ENCODE measurements around the gene MYH4.

The MYH4 gene

GRCh38 chr17:10471858-10472257, 2.5 kb upstream of the MYH4 start:
- no peak overlapping the region for H3K27ac ChIP-seq (replicated peaks)
- H3K27me3 ChIP-seq (ENCODE audit: insufficient read depth, poor library complexity, severe bottlenecking) = no peaks in the 10 kb centered on the region
- H3K4me3 ChIP-seq (replicated peaks; ENCODE audit: insufficient read depth, low read length) = no peak overlapping the region
- no peak for TF ChIP-seq POLR2AphosphoS5 (IDR thresholded peaks at IDR 0.05; ENCODE audit: low read depth)
- TF ChIP-seq GABPA (IDR thresholded peaks at IDR 0.05; ENCODE audit: low read depth) = no peak
- no peak for TF ChIP-seq SPI1 (IDR thresholded peaks at IDR 0.05; ENCODE audit: borderline replicate concordance, low read depth)
- no peak for DNase-seq (ENCODE audit: low read depth in 1 of 2, low spot score in 1 of 2)

GRCh38 chr17:10463402-10463801, 6.0 kb downstream of the MYH4 start:
- Histone ChIP-seq H3K4me3 (replicated peaks; ENCODE audit: insufficient read depth, low read length) (no peak overlapping the region), H3K27me3 (ENCODE audit: insufficient read depth, poor library complexity, severe bottlenecking) (no peaks in the 10 kb centered on the region), H3K27ac (replicated peaks) (no peak overlapping the region)
- DNase-seq (ENCODE audit: low read depth in 1 of 2, low spot score in 1 of 2) = no peak
- no peak for TF ChIP-seq SPI1 (IDR thresholded peaks at IDR 0.05; ENCODE audit: borderline replicate concordance, low read depth)
- no peak for TF ChIP-seq GABPA (IDR thresholded peaks at IDR 0.05; ENCODE audit: low read depth)
- TF ChIP-seq REST (IDR thresholded peaks at IDR 0.05; ENCODE audit: insufficient replicate concordance, low read depth) = no peak
- TF ChIP-seq CTCF (IDR thresholded peaks at IDR 0.05; ENCODE audit: insufficient read depth, low read length) = no peak
- TF ChIP-seq POLR2AphosphoS5 (IDR thresholded peaks at IDR 0.05; ENCODE audit: low read depth) = no peak

- H3K27me3 ChIP-seq (ENCODE audit: insufficient read depth, poor library complexity, severe bottlenecking) = no peaks in the 10 kb centered on the region
- TF ChIP-seq CTCF (IDR thresholded peaks at IDR 0.05; ENCODE audit: insufficient read depth, low read length) = no peak
- no peak for TF ChIP-seq SPI1 (IDR thresholded peaks at IDR 0.05; ENCODE audit: borderline replicate concordance, low read depth)
- TF ChIP-seq GABPA (IDR thresholded peaks at IDR 0.05; ENCODE audit: low read depth) = no peak
- no peak for TF ChIP-seq POLR2AphosphoS5 (IDR thresholded peaks at IDR 0.05; ENCODE audit: low read depth)
- no peak for TF ChIP-seq REST (IDR thresholded peaks at IDR 0.05; ENCODE audit: insufficient replicate concordance, low read depth)
- no peak overlapping the region for H3K27ac ChIP-seq (replicated peaks)
- H3K4me3 ChIP-seq (replicated peaks; ENCODE audit: insufficient read depth, low read length) = no peak overlapping the region
- DNase-seq (ENCODE audit: low read depth in 1 of 2, low spot score in 1 of 2) = no peak
Observed at GRCh38 chr17:10460062-10460461, 9.3 kb downstream of the MYH4 start.

- no peak overlapping the region for H3K27ac ChIP-seq (replicated peaks)
- no peak for DNase-seq (ENCODE audit: low read depth in 1 of 2, low spot score in 1 of 2)
Observed at GRCh38 chr17:10458701-10459100, 10.7 kb downstream of the MYH4 start.

More at GRCh38 chr17:10458701-10459100, 10.7 kb downstream of the MYH4 start:
- Histone ChIP-seq H3K27me3 (ENCODE audit: insufficient read depth, poor library complexity, severe bottlenecking) (no peaks in the 10 kb centered on the region), H3K4me3 (replicated peaks; ENCODE audit: insufficient read depth, low read length) (no peak overlapping the region)
- TF ChIP-seq SPI1 (IDR thresholded peaks at IDR 0.05; ENCODE audit: borderline replicate concordance, low read depth) (no peak), POLR2AphosphoS5 (IDR thresholded peaks at IDR 0.05; ENCODE audit: low read depth) (no peak), GABPA (IDR thresholded peaks at IDR 0.05; ENCODE audit: low read depth) (no peak), CTCF (IDR thresholded peaks at IDR 0.05; ENCODE audit: insufficient read depth, low read length) (no peak), REST (IDR thresholded peaks at IDR 0.05; ENCODE audit: insufficient replicate concordance, low read depth) (no peak)

All from HL-60 (cell line).